Activated T-cell treated with anti-CD3 and anti-CD28 coated beads, Interleukin-2, amount 50 U/mL, for 1 hour (primary cell): ENCODE data around the gene UBE3C.
"Not testable (repeated sequence)": the region's sequence is repeated elsewhere in the genome, so short reads cannot be mapped to it uniquely, and the experiment has no call there.

Source experiments
- DNase-seq: peaks from one replicate; pipeline ENCODE4 v3.0.0-alpha.2; 2020

UBE3C gene

GRCh38 chr7:157138424-157139110, at the start of gene UBE3C:
TSS of gene UBE3C (plus strand) at chr7:157138926. CDS start at chr7:157139273, 347 bp downstream.
- DNase-seq: peak; percentile 92

- no peak for DNase-seq
Measured at GRCh38 chr7:157089100-157089610, 49.6 kb upstream of the UBE3C start.

- DNase-seq: no peak
Measured at GRCh38 chr7:157090485-157091165, 48.1 kb upstream of the UBE3C start.

- no peak for DNase-seq
Measured at GRCh38 chr7:157096286-157097055, 42.3 kb upstream of the UBE3C start.

- no peak for DNase-seq
Measured at GRCh38 chr7:157097056-157097329, 41.7 kb upstream of the UBE3C start.

- no peak for DNase-seq
Measured at GRCh38 chr7:157097569-157097968, 41.2 kb upstream of the UBE3C start.

GRCh38 chr7:157100005-157100404, 38.7 kb upstream of the UBE3C start:
- not testable (repeated sequence) for DNase-seq

GRCh38 chr7:157103641-157104040, 35.1 kb upstream of the UBE3C start:
- DNase-seq: not testable (repeated sequence)

GRCh38 chr7:157111311-157111710, 27.4 kb upstream of the UBE3C start:
- no peak for DNase-seq

- no peak for DNase-seq
Measured at GRCh38 chr7:157112706-157113105, 26.0 kb upstream of the UBE3C start.

- no peak for DNase-seq
Measured at GRCh38 chr7:157113607-157114006, 25.1 kb upstream of the UBE3C start.

GRCh38 chr7:157116762-157117161, 22.0 kb upstream of the UBE3C start:
- DNase-seq: no peak

- DNase-seq: no peak
Measured at GRCh38 chr7:157117796-157118195, 20.9 kb upstream of the UBE3C start.

- DNase-seq: no peak
Measured at GRCh38 chr7:157120181-157120580, 18.5 kb upstream of the UBE3C start.

GRCh38 chr7:157121184-157121715, 17.5 kb upstream of the UBE3C start:
- no peak for DNase-seq

GRCh38 chr7:157122800-157123495, 15.8 kb upstream of the UBE3C start:
- no peak for DNase-seq

GRCh38 chr7:157124690-157125089, 14.0 kb upstream of the UBE3C start:
- no peak for DNase-seq

- DNase-seq: no peak
Measured at GRCh38 chr7:157125376-157126223, 13.1 kb upstream of the UBE3C start.

- no peak for DNase-seq
Measured at GRCh38 chr7:157126921-157127320, 11.8 kb upstream of the UBE3C start.

- no peak for DNase-seq
Measured at GRCh38 chr7:157129200-157129599, 9.5 kb upstream of the UBE3C start.

- DNase-seq: no peak
Measured at GRCh38 chr7:157129907-157130460, 8.7 kb upstream of the UBE3C start.

GRCh38 chr7:157130849-157131248, 7.9 kb upstream of the UBE3C start:
- DNase-seq: not testable (repeated sequence)
